Right forelimb (tissue), 1 donor: ENCODE data around the gene JMJD1C.
A peak's percentile ranks its signal among the peaks of the same experiment; 100 is the strongest.

Source experiments
- DNase-seq: peaks from one replicate; pipeline ENCODE4 v3.0.0-alpha.2; 2018

Gene JMJD1C

GRCh38 chr10:63206997-63207811 is 258.6 kb downstream of the JMJD1C start:
- DNase-seq: peak; percentile 58

- DNase-seq: no peak
Measured at GRCh38 chr10:63206576-63206975, 259.2 kb downstream of the JMJD1C start.

GRCh38 chr10:63205421-63205820 is 260.4 kb downstream of the JMJD1C start:
- no peak for DNase-seq

GRCh38 chr10:63204667-63205391 is 260.9 kb downstream of the JMJD1C start:
- DNase-seq: no peak

- no peak for DNase-seq
Measured at GRCh38 chr10:63201118-63201517, 264.7 kb downstream of the JMJD1C start.

- no peak for DNase-seq
Measured at GRCh38 chr10:63200431-63200830, 265.3 kb downstream of the JMJD1C start.

- DNase-seq: no peak
Measured at GRCh38 chr10:63199716-63200115, 266.1 kb downstream of the JMJD1C start.

GRCh38 chr10:63197344-63198092 is 268.3 kb downstream of the JMJD1C start:
- DNase-seq: no peak

- DNase-seq: no peak
Measured at GRCh38 chr10:63192826-63193225, 273.0 kb downstream of the JMJD1C start.

- no peak for DNase-seq
Measured at GRCh38 chr10:63175534-63175933, 290.2 kb downstream of the JMJD1C start.

GRCh38 chr10:63173468-63174232 is 292.1 kb downstream of the JMJD1C start:
- no peak for DNase-seq

- no peak for DNase-seq
Measured at GRCh38 chr10:63171926-63172325, 293.9 kb downstream of the JMJD1C start.

GRCh38 chr10:63171255-63171855 is 294.4 kb downstream of the JMJD1C start:
- DNase-seq: no peak

- no peak for DNase-seq
Measured at GRCh38 chr10:63169624-63170023, 296.2 kb downstream of the JMJD1C start.

- DNase-seq: no peak
Measured at GRCh38 chr10:63168821-63169462, 296.8 kb downstream of the JMJD1C start.

GRCh38 chr10:63166742-63167258 is 299.0 kb downstream of the JMJD1C start:
- no peak for DNase-seq

GRCh38 chr10:63165249-63165648 is 300.5 kb downstream of the JMJD1C start:
- DNase-seq: no peak

GRCh38 chr10:63164166-63164623 is 301.6 kb downstream of the JMJD1C start:
- no peak for DNase-seq

GRCh38 chr10:63161592-63161991 is 304.2 kb downstream of the JMJD1C start:
- DNase-seq: no peak

- DNase-seq: peak; percentile 60
Measured at GRCh38 chr10:63157845-63158624, 307.7 kb downstream of the JMJD1C start.

GRCh38 chr10:63156236-63156635 is 309.5 kb downstream of the JMJD1C start:
- no peak for DNase-seq
